ENCODE data around the gene NF1.
"Not testable (repeated sequence)": the region's sequence is repeated elsewhere in the genome, so short reads cannot be mapped to it uniquely, and the experiment has no call there.

DNA sequence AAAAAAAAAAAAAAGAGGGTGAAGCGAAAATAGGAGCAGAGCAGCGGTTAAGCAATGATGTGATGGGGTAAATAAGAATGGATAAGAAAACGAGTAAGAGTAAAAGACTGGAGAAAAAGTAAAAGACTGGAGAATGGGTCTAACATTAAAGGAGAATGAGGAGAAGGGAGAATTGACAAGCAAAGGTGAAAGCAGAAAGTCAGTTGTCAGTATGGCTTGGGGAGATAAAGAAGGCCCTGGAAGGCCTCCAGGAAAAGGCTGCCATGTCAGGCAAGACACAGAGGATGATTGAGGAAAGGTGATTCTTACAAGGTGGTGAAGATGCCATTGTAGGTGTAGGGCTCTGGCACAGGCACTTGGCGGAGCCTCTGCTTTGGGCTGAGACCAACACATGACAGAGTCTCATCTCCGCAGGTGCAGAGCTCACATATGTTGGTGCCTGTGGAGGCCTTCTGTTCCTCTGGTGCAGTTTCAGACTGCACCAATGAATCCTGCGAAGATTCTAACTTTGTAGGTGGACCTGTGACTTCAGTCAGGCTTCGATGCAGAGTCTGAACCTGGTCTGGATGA, 47.8 kb upstream of the NF1 start:
- TF ChIP-seq CTCF (IDR thresholded peaks at IDR 0.05; ENCODE audit: low read length); EZH2phosphoT487 (IDR thresholded peaks at IDR 0.05; ENCODE audit: low read length); EZH2 (optimal IDR thresholded peaks at IDR 0.05; ENCODE audit: low read depth, low read length): not testable (repeated sequence)
